Body of pancreas (tissue), 4 donors: Measurements from ENCODE around the gene ARHGAP44. TPM values are rescaled to one million over a fixed set of nuclear protein-coding genes. Genes with fewer than 3 reads are reported as not detected.

Experiments
- ATAC-seq: fragments of 150-250 bp; one replicate; pipeline ENCODE4 v1.9.1; 2016
- DNase-seq, 4 donors: peaks; one replicate each; pipeline ENCODE4 v3.0.0-alpha.2; 2019
- H3K27ac ChIP-seq, 4 donors: fragments of 200-600 bp; sonication (generic); 1 replicate in 3 of 4; 2 replicates in 1 of 4; pipeline versions ENCODE4 v1.5.1 to v1.6.1; 2016 to 2019; ENCODE audit warnings: mild to moderate bottlenecking in 1 of 4, mixed read lengths in 1 of 4, moderate library complexity in 1 of 4
- H3K27me3 ChIP-seq, 2 donors: fragments of 200-600 bp; sonication (generic); one replicate each; pipeline ENCODE4 v1.6.0; 2016; ENCODE audit warnings: mild to moderate bottlenecking in 1 of 2
- H3K36me3 ChIP-seq, 2 donors: fragments of 200-600 bp; sonication (generic); replicated peaks in 1 of 2; 2 replicates each; pipeline ENCODE4 v1.5.1; 2016; ENCODE audit warnings: low read depth in 2 of 2; ENCODE audit not compliant: insufficient read depth in 1 of 2
- H3K4me1 ChIP-seq: fragments of 200-600 bp; sonication (generic); one replicate; pipeline ENCODE4 v1.6.0; 2016
- H3K4me3 ChIP-seq, 2 donors: fragments of 200-600 bp; sonication (generic); 1 replicate in 1 of 2; 2 replicates in 1 of 2; pipeline ENCODE4 v1.5.1; 2016 to 2019
- H3K9me3 ChIP-seq, 3 donors: fragments of 200-600 bp; sonication (generic); 1 replicate in 2 of 3; 2 replicates in 1 of 3; pipeline ENCODE4 v1.5.1; 2016
- POLR2A ChIP-seq, 3 donors: fragments of 450-650 bp; IDR thresholded peaks; one replicate each; pipeline ENCODE4 v1.6.1; 2016; ENCODE audit warnings: antibody characterized with exemption in 3 of 3, mild to moderate bottlenecking in 2 of 3
- WGBS, 2 donors: methylation state at CpG; one replicate each; pipeline ENCODE4 v1.1.5; 2017; 5-methylcytosine and 5-hydroxymethylcytosine counted together
- intact Hi-C: fragments of 100-400 bp; cut with DNase I; formaldehyde crosslinking; loops from one replicate; pipeline ENCODE4 v1.15.1; 2023
- microRNA counts, 2 donors: library from miRNA; unstranded; fragments of <30 nt; microRNA quantifications; one replicate each; lab custom pipeline; 2017
- microRNA-seq, 2 donors: library from miRNA; unstranded; fragments of <30 nt; microRNA quantifications; one replicate each; pipeline ENCODE4, GENCODE V29; 2016; ENCODE audit warnings: borderline number of aligned reads in 2 of 2, borderline replicate concordance in 2 of 2
- small RNA-seq: library from RNA; depleted of rRNA; stranded (forward); fragments of <200 nt; gene quantifications from one replicate; pipeline ENCODE3, GENCODE V24; 2016
- total RNA-seq, 2 donors: library from RNA; depleted of rRNA; stranded (reverse); fragments of >200 nt; gene quantifications; one replicate each; pipeline ENCODE4 v1.1.0, GENCODE V29; 2016
- TF ChIP-seq, protein P1 (sequence below), 7 experiments: fragments of 450-650 bp in 4 of 7; fragments of 200-600 bp in 3 of 7; sonication (generic) in 3 of 7; IDR thresholded peaks; one replicate each; pipeline ENCODE4 v1.5.1; 2016 to 2019; ENCODE audit warnings: antibody characterized with exemption in 7 of 7

Gene ARHGAP44
- total RNA-seq, 2 donors from 2014 or later = 5.7 to 6.3 TPM

DNA sequence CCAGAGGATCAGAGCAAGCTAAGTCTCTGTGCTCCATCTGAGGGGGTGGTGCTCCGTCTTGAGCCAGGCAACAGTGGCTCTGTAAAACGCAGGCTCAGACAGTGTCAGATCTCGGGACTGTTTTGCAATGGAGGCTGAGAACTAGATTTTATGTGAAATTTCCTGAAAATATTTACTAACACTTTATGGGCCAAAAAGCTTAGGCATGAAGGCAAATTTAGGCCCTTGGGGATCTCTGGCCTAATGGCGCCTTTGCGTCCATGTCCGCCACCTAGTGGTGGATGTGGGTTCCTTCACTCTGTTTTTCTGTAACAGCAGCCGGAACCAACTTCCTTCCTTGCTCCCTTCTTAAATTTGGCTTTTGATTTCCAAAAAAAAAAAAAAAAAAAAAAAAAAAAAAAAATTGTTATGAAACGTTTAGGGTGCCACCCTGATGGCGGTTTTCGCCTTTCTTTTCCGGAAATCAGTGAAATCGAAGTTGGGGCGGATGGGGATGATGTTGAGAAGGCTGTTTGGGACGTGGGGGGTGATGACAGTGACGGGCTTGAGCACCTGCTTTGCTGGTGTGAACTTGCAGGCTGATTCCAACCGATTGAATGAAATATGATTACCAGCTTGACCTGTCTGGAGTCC lies 242.5 kb downstream of the ARHGAP44 start:
- H3K9me3 ChIP-seq = no peaks in the 10 kb centered on the region
- no peaks in the 10 kb centered on the region for H3K36me3 ChIP-seq
- 35 to 36% methylated on average over 16 of the region's 16 CpGs for WGBS, 2 donors
- intact Hi-C loops = no loop called here
- DNase-seq (peak; percentile 50 to 64 (median 56)), ATAC-seq (peak; percentile 72)
- H3K27me3 ChIP-seq = no peaks in the 10 kb centered on the region
- no peak for TF ChIP-seq POLR2A (IDR thresholded peaks at IDR 0.05)
- TF ChIP-seq, protein P1, sequence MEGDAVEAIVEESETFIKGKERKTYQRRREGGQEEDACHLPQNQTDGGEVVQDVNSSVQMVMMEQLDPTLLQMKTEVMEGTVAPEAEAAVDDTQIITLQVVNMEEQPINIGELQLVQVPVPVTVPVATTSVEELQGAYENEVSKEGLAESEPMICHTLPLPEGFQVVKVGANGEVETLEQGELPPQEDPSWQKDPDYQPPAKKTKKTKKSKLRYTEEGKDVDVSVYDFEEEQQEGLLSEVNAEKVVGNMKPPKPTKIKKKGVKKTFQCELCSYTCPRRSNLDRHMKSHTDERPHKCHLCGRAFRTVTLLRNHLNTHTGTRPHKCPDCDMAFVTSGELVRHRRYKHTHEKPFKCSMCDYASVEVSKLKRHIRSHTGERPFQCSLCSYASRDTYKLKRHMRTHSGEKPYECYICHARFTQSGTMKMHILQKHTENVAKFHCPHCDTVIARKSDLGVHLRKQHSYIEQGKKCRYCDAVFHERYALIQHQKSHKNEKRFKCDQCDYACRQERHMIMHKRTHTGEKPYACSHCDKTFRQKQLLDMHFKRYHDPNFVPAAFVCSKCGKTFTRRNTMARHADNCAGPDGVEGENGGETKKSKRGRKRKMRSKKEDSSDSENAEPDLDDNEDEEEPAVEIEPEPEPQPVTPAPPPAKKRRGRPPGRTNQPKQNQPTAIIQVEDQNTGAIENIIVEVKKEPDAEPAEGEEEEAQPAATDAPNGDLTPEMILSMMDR (IDR thresholded peaks at IDR 0.05) = peak; percentile 58 to 79 (median 63)
- no peak overlapping the region for H3K27ac ChIP-seq
- no peak overlapping the region for H3K4me3 ChIP-seq
- no peaks in the 10 kb centered on the region for H3K4me1 ChIP-seq

DNA sequence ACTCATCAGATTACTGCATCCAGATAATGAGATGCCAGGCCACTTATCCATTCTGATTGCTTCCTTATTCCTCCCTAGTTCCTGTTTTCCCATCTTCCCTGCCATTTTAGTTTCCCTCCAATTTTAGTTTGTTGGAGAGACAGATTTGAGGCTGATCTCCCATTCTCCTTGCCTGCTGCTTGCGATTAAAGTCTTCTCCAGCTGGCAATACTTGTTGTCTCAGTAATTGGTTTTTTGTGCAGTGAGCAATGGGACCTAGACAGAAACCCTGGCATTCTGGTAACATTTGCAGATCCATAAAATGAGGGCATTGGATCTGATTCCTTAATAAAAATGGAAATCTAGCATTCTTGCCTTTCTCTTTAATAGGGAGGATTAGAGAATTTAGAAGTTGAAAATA lies 246.1 kb downstream of the ARHGAP44 start:
- Histone ChIP-seq H3K4me3 (no peak overlapping the region), H3K9me3 (no peaks in the 10 kb centered on the region), H3K4me1 (no peaks in the 10 kb centered on the region), H3K27ac (no peak overlapping the region), H3K27me3 (no peaks in the 10 kb centered on the region), H3K36me3 (no peaks in the 10 kb centered on the region)
- intact Hi-C loops = no loop called here
- 83 to 100% methylated on average over 1 of the region's 1 CpG for WGBS, 2 donors
- DNase-seq (no peak), ATAC-seq (no peak)
- TF ChIP-seq, protein P1 (IDR thresholded peaks at IDR 0.05) = no peak
- TF ChIP-seq POLR2A (IDR thresholded peaks at IDR 0.05) = no peak

DNA sequence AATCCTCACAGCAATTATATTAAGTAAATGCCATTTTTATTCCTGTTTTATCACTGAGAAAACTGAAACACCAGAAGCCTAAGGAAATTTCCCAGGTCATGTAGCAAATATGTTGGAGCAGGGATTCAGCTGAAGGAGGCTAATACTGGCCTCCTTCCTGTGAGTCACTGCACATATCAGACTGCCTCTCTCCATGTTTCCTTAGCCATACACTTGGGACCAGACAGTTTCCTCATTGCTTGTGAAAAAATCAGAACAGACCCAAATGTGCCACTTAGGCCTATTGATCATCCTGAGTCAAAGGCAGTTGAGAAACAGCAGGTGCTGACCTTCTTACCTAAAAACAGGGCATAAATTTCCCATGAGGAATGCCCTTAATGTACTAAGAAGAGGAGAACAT lies 247.5 kb downstream of the ARHGAP44 start:
- no peaks in the 10 kb centered on the region for H3K27me3 ChIP-seq
- H3K4me3 ChIP-seq = no peak overlapping the region
- TF ChIP-seq POLR2A (IDR thresholded peaks at IDR 0.05) = no peak
- TF ChIP-seq, protein P1 (IDR thresholded peaks at IDR 0.05) = no peak
- intact Hi-C loops = no loop called here
- H3K36me3 ChIP-seq = no peaks in the 10 kb centered on the region
- H3K4me1 ChIP-seq = no peaks in the 10 kb centered on the region
- ATAC-seq = no peak
- no peaks in the 10 kb centered on the region for H3K9me3 ChIP-seq
- H3K27ac ChIP-seq = no peak overlapping the region
- no peak for DNase-seq

DNA sequence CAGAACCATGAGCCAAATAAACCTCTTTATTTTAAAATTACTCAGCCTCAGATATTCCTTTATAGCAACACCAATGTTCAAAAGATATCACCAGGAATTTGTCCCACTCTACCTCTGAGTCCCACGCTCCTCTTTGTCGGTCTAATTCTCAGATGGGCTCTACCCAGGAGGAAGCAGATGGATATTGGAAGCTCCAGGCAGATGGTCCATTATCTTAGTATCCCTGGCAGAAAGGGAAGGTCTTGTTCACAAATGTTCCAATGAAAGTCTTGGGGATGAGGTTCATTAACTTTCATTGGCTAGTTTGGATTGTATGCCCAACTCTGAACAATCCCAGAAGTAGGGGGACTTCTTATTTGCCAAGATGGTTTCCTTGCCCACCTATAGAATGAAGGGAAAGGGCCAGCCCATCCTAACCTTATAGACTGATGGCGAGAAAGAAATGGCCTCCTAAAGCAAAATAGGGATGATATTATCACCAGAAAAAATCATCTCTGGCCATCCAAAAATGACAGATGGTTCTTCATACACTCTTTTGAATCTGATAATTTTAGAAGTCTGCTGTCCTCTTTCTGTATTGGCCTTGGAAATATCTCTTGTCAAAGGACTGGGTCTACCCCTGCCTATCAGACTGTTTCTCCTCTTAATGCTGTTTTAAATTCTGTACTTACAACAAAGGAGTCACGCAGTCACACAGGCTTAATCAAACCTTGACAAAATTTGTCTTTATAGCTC lies 249.8 kb downstream of the ARHGAP44 start:
- Histone ChIP-seq H3K9me3 (no peaks in the 10 kb centered on the region), H3K4me1 (no peaks in the 10 kb centered on the region), H3K36me3 (no peaks in the 10 kb centered on the region), H3K27me3 (no peaks in the 10 kb centered on the region), H3K4me3 (no peak overlapping the region), H3K27ac (no peak overlapping the region)
- ATAC-seq (no peak), DNase-seq (no peak)
- 73 to 90% methylated on average over 4 of the region's 4 CpGs for WGBS, 2 donors
- TF ChIP-seq, protein P1 (IDR thresholded peaks at IDR 0.05) = no peak
- TF ChIP-seq POLR2A (IDR thresholded peaks at IDR 0.05) = no peak
- intact Hi-C loops = no loop called here

MicroRNAs encoded within 50 kb of the gene (microRNA counts, 767-probe panel; counts per million panel counts)
- 0 to 736 counts per million in 2 donors for microRNA hsa-miR-1269b (lab: Ali Mortazavi, UCI)

Small RNA genes lying within 50 kb of the gene (microRNA-seq; reads per million reads assigned to microRNA genes)
- 0 reads per million in 2 donors for gene MIR1269B

Small RNA genes lying within 50 kb of the gene (small RNA-seq; reads per million reads assigned to genes)
- not detected for gene MIR1269B

Other genes starting within 250 kb of the ARHGAP44 start
- under 1 TPM; 0.52 to 0.66 TPM for gene MYOCD, start 123.6 kb upstream of the ARHGAP44 start, total RNA-seq
- 10 to 100 TPM; 31.6 to 52.1 TPM for gene ELAC2, start 228.5 kb downstream of the ARHGAP44 start, total RNA-seq